ENCODE measurements around the gene MRPS22.
"Not testable (repeated sequence)": the region's sequence is repeated elsewhere in the genome, so short reads cannot be mapped to it uniquely, and the experiment has no call there.

Gene MRPS22

GRCh38 chr3:139394116-139394515, 50.3 kb downstream of the MRPS22 start:
- DNase-seq (ENCODE audit: low read depth, low spot score), result no peak

- no peak for DNase-seq (ENCODE audit: low read depth, low spot score)
Measured at GRCh38 chr3:139396707-139397106, 52.9 kb downstream of the MRPS22 start.

GRCh38 chr3:139401155-139401554, 57.3 kb downstream of the MRPS22 start:
- not testable (repeated sequence) for DNase-seq (ENCODE audit: low read depth, low spot score)

Data from astrocyte of the hippocampus (primary cell).